Right atrium auricular region (tissue), 2 donors: ENCODE results near the gene AIG1. TPM values are rescaled to one million over a fixed set of nuclear protein-coding genes. Genes with fewer than 3 reads are reported as not detected.

Experiments used
- DNase-seq: peaks from one replicate; pipeline ENCODE4 v3.0.0-alpha.2; 2019; ENCODE audit warnings: low spot score
- H3K27ac ChIP-seq, 2 donors: fragments of 200-600 bp; sonication (generic); 1 replicate in 1 of 2; 2 replicates in 1 of 2; pipeline ENCODE4 v1.5.1; 2016 to 2019
- H3K27me3 ChIP-seq, 2 donors: fragments of 200-600 bp; sonication (generic); one replicate each; pipeline versions ENCODE4 v1.5.1 to v1.6.0; 2017 to 2019
- H3K36me3 ChIP-seq: fragments of 200-600 bp; sonication (generic); one replicate; pipeline ENCODE4 v1.5.1; 2016
- H3K4me1 ChIP-seq, 2 donors: fragments of 200-600 bp; sonication (generic); one replicate each; pipeline versions ENCODE4 v1.5.1 to v1.6.0; 2017 to 2019
- H3K4me3 ChIP-seq, 2 donors: fragments of 200-600 bp; sonication (generic); 1 replicate in 1 of 2; 2 replicates in 1 of 2; pipeline ENCODE4 v1.5.1; 2017 to 2019; ENCODE audit warnings: mild to moderate bottlenecking in 1 of 2, moderate library complexity in 1 of 2
- H3K9me3 ChIP-seq, 2 donors: fragments of 200-600 bp; sonication (generic); one replicate each; pipeline ENCODE4 v1.5.1; 2019
- total RNA-seq, 2 donors: library from RNA; depleted of rRNA; stranded (reverse); fragments of >200 nt; gene quantifications; one replicate each; pipeline ENCODE4 v1.1.0, GENCODE V29; 2016
- TF ChIP-seq, protein P1 (sequence below), 2 donors: fragments of 200-600 bp; sonication (generic); IDR thresholded peaks; one replicate each; pipeline ENCODE4 v1.5.1; 2019; ENCODE audit warnings: antibody characterized with exemption in 2 of 2

The AIG1 gene
- total RNA-seq, 2 donors from 2014 or later: 28.6 to 62.6 TPM

DNA sequence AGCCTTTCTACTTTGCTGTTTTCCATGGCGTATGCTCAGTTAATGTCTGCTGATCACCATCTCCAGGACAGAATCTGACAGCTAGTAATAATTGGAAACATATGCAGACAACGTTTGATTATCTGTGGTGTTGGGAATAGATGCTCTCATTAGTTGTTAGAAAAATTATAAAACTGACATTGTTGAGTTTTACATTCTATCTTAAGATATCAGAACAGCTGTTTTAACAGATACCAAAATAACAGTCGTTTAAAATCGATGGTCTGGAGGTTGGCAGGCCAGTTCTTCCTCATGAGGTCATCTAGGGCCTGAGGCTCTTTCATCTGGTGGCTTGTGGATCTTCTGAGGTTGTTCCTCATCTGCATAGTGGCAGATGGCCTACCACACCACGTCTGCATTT is 137.6 kb downstream of the AIG1 start:
- no peaks in the 10 kb centered on the region for H3K27me3 ChIP-seq
- H3K36me3 ChIP-seq: no peaks in the 10 kb centered on the region
- H3K9me3 ChIP-seq: no peaks in the 10 kb centered on the region
- H3K4me1 ChIP-seq: peaks cover 0 to 22% of the 10 kb centered on the region in 2 donors
- DNase-seq: no peak
- no peak overlapping the region for H3K27ac ChIP-seq
- no peak overlapping the region for H3K4me3 ChIP-seq
- TF ChIP-seq, protein P1, sequence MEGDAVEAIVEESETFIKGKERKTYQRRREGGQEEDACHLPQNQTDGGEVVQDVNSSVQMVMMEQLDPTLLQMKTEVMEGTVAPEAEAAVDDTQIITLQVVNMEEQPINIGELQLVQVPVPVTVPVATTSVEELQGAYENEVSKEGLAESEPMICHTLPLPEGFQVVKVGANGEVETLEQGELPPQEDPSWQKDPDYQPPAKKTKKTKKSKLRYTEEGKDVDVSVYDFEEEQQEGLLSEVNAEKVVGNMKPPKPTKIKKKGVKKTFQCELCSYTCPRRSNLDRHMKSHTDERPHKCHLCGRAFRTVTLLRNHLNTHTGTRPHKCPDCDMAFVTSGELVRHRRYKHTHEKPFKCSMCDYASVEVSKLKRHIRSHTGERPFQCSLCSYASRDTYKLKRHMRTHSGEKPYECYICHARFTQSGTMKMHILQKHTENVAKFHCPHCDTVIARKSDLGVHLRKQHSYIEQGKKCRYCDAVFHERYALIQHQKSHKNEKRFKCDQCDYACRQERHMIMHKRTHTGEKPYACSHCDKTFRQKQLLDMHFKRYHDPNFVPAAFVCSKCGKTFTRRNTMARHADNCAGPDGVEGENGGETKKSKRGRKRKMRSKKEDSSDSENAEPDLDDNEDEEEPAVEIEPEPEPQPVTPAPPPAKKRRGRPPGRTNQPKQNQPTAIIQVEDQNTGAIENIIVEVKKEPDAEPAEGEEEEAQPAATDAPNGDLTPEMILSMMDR (IDR thresholded peaks at IDR 0.05): no peak

- H3K9me3 ChIP-seq: peaks cover 0 to 5% of the 10 kb centered on the region in 2 donors
- no peak overlapping the region for H3K27ac ChIP-seq
- TF ChIP-seq, protein P1 (IDR thresholded peaks at IDR 0.05): no peak
- no peak overlapping the region for H3K4me3 ChIP-seq
- DNase-seq: no peak
- H3K36me3 ChIP-seq: no peaks in the 10 kb centered on the region
- H3K27me3 ChIP-seq: no peaks in the 10 kb centered on the region
- H3K4me1 ChIP-seq: peaks cover 0 to 22% of the 10 kb centered on the region in 2 donors
Observed at GRCh38 chr6:143199291-143199690, 138.6 kb downstream of the AIG1 start.

DNA sequence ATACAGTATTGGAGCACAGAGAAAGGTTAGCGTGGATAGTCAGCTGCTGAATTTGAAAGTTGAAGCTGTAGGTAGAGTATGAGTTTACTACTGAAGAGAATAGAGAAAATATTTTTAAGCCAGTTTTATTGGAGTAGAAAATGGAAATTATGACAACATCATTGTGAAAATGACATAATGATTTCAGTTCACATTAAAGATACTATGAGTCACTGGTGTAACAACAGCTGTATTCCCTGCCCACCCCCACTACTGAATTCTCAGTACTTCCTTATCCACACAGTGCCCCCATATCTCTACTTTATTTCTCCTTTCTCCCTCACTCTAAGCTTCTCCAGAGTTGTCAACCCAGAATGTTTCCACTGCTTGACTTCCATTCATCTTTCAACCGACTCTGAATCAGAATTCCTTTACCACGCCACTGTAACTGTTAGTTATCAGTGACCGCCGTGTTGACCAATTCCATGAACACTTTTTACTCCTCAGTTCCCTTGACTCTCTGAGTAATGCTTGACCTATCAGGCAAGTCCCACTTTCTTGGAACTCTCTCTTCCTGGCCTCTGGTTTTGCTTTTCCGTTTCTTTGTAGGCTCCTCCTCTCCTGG is 139.6 kb downstream of the AIG1 start:
- peaks cover 0 to 8% of the 10 kb centered on the region in 2 donors for H3K9me3 ChIP-seq
- peaks cover 0 to 21% of the 10 kb centered on the region in 2 donors for H3K4me1 ChIP-seq
- TF ChIP-seq, protein P1 (IDR thresholded peaks at IDR 0.05): no peak
- H3K36me3 ChIP-seq: no peaks in the 10 kb centered on the region
- no peak for DNase-seq
- no peak overlapping the region for H3K27ac ChIP-seq
- H3K4me3 ChIP-seq: no peak overlapping the region
- H3K27me3 ChIP-seq: no peaks in the 10 kb centered on the region

DNA sequence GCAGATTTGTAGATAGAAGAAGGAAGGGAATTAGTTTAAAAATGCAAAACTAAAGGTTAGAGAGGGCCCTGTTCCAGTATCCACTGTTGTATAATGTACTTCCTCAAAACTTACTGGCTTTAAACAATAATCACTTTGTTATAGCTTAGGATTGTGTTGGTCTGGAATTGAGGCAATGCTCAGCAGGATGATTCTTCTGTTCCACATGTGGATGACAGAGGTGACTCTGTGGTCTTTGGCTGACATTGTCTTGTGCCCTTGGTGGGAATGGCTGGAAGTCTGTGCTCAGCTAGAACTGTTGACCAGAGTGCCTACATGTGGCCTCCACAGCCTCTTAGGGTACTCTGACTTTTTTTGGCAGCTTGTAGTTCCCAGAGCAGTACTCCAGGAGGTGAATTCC is 143.4 kb downstream of the AIG1 start:
- Histone ChIP-seq H3K4me3 (no peak overlapping the region), H3K27ac (no peak overlapping the region), H3K4me1 (peaks cover 0 to 20% of the 10 kb centered on the region in 2 donors), H3K27me3 (no peaks in the 10 kb centered on the region), H3K36me3 (no peaks in the 10 kb centered on the region), H3K9me3 (peaks cover 0 to 8% of the 10 kb centered on the region in 2 donors)
- DNase-seq: no peak
- TF ChIP-seq, protein P1 (IDR thresholded peaks at IDR 0.05): no peak

DNA sequence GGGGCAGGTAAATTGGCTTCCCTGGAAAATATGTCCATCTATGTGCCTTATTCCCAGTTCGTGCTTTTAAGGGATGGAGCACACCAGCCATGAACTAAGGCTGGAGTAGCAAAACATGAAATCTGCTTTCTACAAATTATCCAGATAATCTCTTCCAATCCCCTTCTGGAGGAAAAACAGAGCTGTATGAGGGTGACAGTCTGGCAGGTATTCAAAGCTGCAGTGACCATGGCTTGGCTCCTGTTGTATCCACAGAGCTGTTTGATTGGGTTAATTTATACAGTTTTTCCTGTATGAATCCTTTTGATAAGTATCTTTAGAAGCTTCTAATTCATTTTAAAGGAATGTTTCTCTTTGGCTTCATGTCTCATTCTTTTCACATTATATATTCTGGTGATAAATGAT is 144.4 kb downstream of the AIG1 start:
- Histone ChIP-seq H3K4me1 (peaks cover 0 to 20% of the 10 kb centered on the region in 2 donors), H3K4me3 (no peak overlapping the region), H3K27ac (no peak overlapping the region), H3K9me3 (peaks cover 0 to 8% of the 10 kb centered on the region in 2 donors), H3K36me3 (no peaks in the 10 kb centered on the region), H3K27me3 (no peaks in the 10 kb centered on the region)
- TF ChIP-seq, protein P1 (IDR thresholded peaks at IDR 0.05): no peak
- DNase-seq: no peak

GRCh38 chr6:143205585-143205984 is 144.9 kb downstream of the AIG1 start:
- peaks cover 0 to 8% of the 10 kb centered on the region in 2 donors for H3K9me3 ChIP-seq
- H3K4me1 ChIP-seq: peaks cover 0 to 20% of the 10 kb centered on the region in 2 donors
- H3K27ac ChIP-seq: no peak overlapping the region
- no peaks in the 10 kb centered on the region for H3K36me3 ChIP-seq
- no peak overlapping the region for H3K4me3 ChIP-seq
- TF ChIP-seq, protein P1 (IDR thresholded peaks at IDR 0.05): no peak
- no peak for DNase-seq
- H3K27me3 ChIP-seq: no peaks in the 10 kb centered on the region
